NCI-H2227 treated with DMSO at 0.1 percent for 48 hours (cell line): ENCODE measurements around the gene MSMO1.
A peak's percentile ranks its signal among the peaks of the same experiment; 100 is the strongest.
"Not testable (repeated sequence)": the region's sequence is repeated elsewhere in the genome, so short reads cannot be mapped to it uniquely, and the experiment has no call there.

Source experiments
- DNase-seq: peaks from one replicate; lab custom pipeline; 2025; lab: John Stamatoyannopoulos, UW

Gene MSMO1

DNA sequence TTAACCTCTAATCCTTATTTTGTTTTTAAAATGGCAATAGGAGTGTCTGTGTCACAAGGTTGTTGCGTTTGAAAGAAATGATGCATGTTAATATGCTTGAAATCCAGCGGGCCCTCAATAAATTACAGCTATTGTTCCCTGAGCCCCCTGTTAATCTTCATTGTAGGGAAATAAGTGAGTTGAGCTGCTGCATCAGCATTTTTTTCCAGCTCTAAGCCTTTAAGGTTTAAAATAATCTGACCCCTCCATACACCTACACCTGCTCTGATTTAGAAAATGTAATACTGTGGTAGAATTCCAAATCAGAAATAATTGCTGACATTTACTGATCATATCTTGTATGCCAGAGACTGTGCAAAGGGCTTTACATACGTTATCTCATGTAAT is 2.6 kb upstream of the MSMO1 start:
- DNase-seq: no peak

GRCh38 chr4:165325732-165326512 is 1.5 kb upstream of the MSMO1 start:
- DNase-seq: no peak

DNA sequence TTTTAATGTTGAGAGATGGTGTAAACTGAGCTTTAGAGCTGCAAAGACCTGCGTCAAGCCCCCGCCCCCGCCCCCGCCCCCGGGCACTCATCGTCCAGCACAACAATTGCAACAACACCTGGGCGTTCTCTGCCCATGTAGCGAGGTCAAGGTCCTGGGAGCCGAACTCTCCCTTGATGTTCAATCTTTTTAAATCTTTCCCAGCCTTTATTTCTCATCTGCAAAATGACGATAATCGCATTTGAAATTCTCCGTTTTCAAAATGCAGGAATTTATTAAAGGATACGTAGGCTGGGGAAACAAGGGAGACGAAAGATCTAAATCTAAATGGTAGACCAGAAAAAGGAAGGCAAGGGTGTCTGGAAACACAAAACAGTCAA is 648 bp upstream of the MSMO1 start:
- DNase-seq: no peak

- no peak for DNase-seq
Measured at GRCh38 chr4:165328101-165328425, 594 bp downstream of the MSMO1 start.

- no peak for DNase-seq
Measured at GRCh38 chr4:165328708-165329107, 1.2 kb downstream of the MSMO1 start.

- DNase-seq: no peak
Measured at GRCh38 chr4:165330071-165330470, 2.6 kb downstream of the MSMO1 start.

GRCh38 chr4:165330666-165331065 is 3.2 kb downstream of the MSMO1 start:
- no peak for DNase-seq

- no peak for DNase-seq
Measured at GRCh38 chr4:165331359-165331758, 3.9 kb downstream of the MSMO1 start.

DNA sequence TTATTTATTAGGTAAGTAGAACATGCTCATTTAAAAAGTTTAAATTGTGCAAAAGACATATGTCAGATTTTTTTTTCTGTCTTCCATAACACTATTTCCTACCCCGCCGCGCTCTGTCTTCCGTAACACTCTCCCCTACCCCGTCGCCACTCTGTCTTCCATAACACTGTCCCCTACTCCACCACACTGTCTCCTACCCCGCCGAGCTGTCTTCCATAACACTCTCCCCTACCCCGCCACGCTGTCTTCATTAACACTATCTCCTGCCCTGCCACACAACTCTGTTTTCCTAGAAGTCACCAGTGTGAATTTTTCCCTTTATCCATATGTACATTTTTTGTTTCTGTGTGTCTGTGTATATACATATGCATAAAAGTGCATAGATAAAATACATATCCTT is 4.4 kb downstream of the MSMO1 start:
- DNase-seq: no peak

DNA sequence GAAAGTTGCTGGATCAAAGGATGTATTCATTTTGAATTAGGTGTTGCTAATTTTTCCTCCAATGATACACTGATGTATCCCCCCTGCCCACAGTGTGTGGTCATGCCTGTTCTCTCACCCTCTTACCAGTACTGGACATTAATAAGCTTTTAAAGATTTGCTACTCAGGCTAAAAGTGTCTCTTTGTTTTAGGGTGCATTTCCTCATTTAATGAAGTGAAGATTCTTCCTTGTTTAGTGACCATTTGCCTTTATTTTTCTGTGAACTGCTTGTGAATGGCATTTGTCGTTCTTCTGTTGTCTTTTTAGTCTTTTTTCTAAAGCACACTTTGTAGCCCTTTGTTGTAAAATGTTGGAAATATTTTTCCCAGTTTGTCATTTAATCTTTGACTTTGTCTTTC is 5.0 kb downstream of the MSMO1 start:
- no peak for DNase-seq

DNA sequence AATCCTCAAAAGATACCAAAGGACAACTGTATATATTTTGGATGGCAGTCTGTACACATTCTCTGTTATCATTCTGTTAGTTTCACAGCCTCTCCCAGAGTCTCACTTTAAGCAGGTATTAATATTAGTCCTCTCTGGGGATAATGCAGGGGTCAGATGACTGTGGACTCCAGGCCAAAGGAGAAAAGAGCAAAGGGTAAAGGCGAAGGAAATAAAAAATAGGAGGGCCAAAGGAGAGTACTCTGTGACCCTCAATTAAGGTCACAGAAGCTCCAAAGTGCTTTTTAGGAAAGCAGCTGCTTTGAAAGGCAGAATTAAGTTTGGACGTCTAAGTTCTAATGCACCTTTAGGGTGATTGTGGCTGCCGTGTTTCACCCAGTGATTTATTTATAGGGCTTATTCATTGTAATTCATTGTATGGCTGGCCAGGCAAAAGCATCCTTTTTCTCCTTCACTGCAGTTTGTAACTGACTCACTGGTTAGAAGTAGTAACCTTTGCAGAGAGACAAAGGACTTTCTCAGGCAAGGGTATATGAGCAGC is 7.8 kb downstream of the MSMO1 start:
- no peak for DNase-seq

GRCh38 chr4:165336743-165337142 is 9.3 kb downstream of the MSMO1 start:
- no peak for DNase-seq

DNA sequence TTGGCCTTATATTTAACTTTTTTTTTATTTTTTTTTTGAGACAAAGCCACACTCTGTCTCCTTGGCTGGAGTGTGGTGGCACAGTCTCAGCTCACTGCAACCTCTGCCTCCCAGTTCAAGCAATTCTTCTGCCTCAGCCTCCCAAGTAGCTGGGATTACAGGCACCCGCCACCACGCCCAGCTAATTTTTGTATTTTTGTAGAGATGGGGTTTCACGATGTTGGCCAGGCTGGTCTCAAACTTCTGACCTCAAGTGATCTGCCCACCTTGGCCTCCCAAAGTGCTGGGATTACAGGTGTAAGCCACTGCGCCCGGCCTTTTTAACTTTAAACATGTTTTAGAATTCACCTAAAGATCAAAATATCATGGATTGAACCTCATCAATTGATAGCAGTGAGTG is 14.9 kb downstream of the MSMO1 start:
- DNase-seq: not testable (repeated sequence)

DNA sequence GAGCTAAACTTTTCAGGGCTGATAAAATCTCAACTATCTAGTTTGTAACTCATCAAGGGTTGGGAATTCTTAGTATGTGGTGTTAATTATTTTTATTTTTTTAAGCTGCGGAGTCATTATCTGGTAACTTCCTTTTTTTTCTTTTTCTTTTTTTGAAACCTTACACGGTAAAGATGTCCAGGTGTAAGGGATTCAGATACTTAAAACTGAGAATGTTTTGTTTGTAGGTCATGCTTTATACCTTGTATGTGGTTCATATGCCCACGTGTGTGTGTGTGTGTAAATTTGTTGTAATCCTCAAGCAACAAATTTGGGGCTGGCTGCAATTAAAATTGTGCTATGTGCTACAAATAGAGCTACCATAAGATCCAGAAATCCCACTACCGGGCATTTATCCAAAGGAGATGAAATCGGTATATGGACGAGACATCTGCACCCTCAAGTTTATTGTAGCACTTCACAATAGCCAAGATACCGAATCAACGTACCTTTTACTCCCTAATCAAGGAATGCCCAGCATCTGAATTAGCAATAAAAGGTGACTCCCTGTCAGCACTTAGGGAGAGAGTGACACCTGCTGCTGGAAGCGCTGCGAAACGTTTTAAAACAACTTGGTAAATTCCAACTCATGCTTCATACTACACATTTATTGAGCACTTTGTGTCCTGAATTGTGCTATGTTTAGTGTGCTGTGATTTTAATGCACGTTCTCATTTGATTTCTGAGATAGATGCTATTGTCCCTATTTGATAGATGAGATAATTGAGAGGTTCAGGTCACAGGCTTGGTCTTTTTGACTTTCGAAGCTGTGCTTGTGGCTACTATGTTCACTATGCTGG is 16.1 kb downstream of the MSMO1 start:
- no peak for DNase-seq

GRCh38 chr4:165345666-165346417 is 18.4 kb downstream of the MSMO1 start:
- DNase-seq: peak; percentile 75

DNA sequence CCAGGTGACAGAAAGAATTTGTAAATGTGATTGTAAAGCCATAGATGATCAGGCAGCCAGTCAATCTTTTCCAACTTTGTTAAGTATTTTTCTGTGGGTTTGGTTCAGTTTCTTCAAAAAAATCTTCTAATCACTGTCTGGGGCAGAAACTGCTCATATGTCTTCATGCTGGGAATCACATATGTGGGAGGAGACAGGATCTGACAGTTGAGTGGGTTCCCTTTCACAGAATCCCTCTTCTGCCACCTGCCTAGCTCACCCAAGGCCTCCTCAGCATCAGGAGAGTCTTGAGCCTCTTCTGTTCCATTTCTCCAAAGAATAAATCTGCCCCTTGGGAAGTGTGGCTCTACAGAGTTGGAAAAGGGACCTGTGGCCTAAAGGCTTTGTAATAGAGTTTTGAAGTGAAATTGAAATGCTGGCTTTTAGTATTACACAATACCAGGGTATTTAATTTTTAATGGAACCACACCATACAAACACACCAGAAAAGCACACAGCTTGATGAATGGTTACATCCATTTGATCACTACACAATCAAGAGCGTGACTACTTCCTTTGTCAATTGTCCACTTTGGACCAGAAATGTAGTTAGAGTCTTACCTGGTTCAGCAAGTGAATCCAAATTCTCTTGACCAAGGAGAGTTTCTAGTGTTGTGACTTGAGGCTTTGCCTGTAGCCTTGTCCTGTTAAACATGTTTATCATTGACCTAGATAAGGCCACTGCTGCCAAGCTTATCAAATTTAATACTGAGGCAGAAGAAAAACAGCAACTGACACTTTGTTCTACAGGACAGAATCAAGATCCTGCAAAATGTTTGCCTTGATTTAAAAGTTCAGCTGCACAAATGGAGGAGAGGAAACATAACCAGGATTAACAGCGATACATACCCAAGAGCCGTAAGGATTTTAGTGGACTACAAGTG is 20.4 kb downstream of the MSMO1 start:
- no peak for DNase-seq

DNA sequence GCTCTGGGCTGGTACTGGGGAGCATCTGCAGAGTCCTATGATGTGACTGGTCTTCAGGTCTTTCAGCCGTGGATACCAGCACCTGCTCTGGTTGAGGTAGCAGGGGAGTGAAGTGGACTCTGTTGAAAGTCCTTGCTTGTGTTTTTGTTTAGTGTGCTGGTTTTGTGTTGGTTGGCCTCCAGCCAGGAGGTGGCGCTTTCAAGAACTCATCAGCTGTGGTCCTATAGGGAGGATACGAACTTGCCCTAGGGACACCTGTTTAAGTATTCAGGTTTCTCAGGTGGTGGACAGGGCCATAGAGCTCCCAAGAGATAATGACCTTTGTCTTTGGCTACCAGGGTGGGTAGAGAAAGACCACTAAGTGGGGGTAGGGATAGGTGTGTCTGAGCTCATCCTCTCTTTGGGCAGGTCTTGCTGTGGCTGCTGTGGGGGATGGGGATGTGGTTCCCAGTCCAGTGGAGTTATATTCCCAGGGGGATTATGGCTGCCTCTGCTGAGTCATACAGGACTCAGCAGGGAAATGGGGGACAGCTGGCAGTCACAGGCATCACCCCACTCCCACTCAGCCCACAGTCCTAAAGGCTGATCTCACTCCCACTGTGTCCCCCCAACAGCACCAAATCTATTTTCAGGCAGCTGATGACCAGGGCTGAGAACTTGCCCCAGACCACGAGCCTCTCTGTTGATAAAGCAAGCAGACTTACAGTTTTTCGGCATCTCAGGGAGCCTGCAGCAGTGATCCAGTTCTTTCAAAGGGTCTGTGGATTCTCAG is 24.1 kb downstream of the MSMO1 start:
- no peak for DNase-seq

- DNase-seq: peak; percentile 26
Measured at GRCh38 chr4:165355900-165356300, 28.4 kb downstream of the MSMO1 start.

- no peak for DNase-seq
Measured at GRCh38 chr4:165359506-165359905, 32.0 kb downstream of the MSMO1 start.

DNA sequence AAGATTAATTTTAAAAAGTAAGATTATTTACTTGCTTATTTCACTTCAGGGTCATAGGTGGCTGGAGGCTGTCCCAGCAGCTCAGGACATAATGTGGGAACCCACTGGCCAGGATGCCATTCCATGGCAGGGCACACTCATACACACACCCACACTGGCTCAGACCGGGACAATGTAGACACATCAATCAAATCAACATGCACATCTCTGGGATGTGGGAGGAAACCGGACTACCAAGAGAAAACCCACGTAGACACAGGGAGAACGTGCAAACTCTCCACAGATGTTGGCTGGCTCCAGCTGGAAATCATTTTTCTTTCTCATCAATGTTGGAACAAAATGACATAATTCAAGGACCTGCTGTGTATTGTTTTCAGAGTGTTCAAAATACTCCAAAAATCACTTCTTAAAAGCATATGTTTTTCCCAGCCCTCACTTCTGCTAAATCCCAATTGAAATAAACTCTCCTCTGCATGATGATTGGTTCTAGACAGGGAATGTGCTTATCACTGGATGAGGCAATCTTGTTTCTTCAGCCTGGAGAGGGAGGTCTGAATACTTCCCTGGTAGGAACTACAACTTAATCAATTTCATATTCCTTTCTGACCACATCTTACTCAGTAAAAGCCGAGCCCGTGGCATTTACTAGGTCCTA is 32.7 kb downstream of the MSMO1 start:
- DNase-seq: no peak
